CMK (cell line): ENCODE measurements around the gene SLC39A11.
"Not testable (repeated sequence)": the region's sequence is repeated elsewhere in the genome, so short reads cannot be mapped to it uniquely, and the experiment has no call there.

Experiments used
- DNase-seq: peaks from one replicate; pipeline ENCODE4 v3.0.0-alpha.2; 2010; ENCODE audit warnings: low read depth

The SLC39A11 gene

DNA sequence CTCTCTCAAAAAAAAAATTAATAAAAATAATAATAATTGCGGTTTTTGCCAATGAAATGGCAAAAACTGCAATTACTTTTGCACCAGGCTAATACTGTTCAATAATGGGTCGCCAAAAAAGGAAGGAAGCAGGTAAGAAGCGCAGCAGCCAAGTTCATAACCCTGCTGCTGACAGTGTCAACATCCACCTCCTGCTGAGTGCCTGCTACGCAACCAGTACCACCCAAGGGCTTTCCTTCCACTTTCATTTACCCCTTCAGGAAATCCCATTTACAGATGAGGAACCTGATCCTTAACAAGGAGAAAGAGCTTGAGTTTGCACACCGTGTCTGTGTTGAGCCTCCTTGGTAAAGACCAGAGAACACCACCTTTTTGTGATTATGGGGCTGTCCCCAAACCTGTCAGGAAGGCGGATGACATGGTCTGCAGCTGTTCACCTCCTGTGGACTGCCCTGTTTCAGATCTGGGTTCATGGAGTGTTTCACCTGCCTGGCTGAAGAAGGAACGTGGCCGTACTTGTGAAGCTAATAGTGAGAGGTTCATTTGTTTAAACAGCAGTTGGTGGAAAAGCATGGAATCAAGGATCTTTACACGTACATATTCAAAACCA is 378.0 kb downstream of the SLC39A11 start:
- DNase-seq = no peak

DNA sequence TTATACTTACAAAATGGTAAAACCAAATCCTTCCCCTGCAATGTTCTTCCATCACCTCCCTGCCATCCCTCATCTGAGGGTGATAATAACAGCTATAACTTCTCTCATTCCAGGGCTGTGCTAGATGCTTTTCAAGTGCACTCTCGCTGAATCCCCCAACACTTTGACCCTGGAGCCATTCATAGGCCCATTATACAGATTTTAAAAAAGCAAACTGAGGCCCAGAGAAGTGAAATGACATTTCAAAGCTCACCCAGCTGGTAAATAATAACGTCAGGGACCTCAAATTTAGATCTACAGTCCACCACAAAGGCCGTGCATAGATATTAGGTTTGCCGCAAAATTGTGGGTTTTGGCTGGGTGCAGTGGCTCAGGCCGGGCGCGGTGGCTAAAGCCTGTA is 378.8 kb downstream of the SLC39A11 start:
- no peak for DNase-seq

DNA sequence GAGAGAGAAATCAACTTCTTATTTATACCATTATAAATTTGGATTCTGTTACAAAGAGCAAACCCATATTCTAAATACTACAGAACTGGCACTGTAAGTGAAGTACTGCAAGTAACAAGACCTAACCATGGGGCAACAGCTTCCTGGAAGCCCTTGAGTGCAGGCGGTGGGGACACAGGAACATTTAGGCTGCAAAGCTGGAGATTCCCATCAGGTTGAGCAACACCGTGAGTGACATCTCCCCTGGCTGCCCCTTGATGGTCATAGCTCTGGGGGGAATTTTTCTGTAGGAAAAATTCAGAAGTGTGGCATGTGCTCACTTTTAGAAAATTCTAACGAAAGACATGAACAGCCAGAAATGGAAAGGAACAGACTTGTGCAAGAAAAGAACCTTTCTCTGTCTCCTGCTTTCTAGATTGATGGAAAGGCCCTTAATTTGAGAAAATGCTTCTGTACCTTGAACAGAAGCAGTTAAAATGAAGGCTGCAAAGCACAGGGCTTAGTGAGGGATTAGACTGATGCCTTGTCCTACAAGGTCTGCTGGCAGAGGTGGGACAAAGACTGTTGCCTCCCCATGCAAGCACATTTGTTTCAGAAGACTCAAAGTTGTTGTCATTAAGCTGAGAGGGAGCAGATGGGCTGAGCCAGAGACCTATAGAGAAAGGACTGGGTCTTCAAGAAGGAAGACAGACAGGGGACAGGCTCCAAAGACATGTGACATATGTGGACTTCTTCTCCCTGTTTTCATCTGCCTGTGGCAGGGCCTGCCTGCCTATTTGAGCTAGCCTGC is 380.8 kb downstream of the SLC39A11 start:
- no peak for DNase-seq

DNA sequence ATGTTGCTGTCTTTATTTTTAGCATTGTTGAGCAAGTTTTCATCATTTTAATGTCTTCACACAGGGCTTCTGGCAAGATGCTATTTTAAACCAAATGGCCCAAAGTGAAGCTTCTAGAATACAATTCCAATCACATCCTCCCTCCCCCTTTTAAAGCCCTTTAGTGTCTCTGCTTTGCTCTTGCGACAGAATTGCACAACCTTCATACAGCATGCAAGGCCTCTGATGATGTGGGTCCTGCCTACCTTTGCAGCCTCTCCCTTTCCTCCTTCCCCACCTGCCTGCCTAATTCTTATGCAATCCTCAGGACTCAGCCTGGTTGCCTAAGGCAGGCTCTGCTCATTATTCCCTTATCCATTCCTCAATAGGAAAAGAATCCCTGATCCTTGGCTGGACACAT is 381.7 kb downstream of the SLC39A11 start:
- DNase-seq = no peak

DNA sequence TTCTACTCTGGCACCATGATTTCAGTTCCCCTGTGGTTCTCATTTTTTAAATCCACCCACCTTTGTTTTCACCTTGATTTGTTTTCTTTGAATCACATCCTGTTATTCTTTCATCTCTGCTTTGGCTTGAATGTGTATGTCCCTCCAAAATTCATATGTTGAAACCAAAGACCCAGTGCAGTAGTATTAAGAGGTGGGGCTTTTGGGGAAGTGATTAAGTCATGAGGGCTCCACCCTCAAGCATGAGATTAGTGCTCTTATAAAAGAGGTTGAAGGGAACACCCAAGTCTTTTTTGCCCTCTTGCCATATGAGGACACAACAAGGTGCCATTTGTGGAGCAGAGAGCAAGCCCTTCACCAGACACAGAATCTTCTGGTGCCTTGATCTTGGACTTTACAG is 382.3 kb downstream of the SLC39A11 start:
- no peak for DNase-seq

DNA sequence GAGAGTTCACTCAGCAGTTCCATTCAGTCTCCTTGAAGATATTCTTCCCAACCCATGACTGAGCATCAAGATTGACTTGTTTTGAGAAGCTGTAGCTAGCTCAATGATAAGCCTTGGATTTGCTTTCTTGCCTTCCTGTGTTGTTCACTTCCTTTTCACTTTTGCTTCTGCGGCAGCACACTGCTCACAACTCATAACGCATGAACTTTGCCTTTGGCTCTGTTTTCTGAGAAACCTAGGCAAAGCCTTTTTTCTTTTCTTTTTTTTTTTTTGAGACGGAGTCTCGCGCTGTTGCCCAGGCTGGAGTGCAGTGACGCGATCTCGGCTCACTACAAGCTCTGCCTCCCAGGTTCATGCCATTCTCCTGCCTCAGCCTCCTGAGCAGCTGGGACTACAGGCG is 383.8 kb downstream of the SLC39A11 start:
- DNase-seq = not testable (repeated sequence)

DNA sequence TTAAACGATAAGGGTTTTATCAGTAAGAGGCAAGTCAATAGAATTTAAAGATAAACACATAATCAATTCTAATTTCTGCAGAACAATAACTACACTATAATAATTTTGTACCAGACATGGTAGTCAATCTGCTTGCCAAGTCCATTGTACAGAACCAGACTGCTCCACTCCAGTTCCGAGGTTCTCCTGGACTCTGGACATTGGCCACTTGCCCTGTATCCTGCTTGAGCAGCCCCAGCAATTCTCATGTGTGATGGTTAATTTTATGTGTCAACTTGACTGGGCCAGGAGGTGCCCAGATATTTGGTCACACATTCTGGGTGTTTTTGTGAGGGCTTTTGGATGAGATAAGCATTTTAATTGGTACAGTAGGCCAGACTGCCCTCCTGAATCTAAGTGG is 384.6 kb downstream of the SLC39A11 start:
- DNase-seq = no peak

DNA sequence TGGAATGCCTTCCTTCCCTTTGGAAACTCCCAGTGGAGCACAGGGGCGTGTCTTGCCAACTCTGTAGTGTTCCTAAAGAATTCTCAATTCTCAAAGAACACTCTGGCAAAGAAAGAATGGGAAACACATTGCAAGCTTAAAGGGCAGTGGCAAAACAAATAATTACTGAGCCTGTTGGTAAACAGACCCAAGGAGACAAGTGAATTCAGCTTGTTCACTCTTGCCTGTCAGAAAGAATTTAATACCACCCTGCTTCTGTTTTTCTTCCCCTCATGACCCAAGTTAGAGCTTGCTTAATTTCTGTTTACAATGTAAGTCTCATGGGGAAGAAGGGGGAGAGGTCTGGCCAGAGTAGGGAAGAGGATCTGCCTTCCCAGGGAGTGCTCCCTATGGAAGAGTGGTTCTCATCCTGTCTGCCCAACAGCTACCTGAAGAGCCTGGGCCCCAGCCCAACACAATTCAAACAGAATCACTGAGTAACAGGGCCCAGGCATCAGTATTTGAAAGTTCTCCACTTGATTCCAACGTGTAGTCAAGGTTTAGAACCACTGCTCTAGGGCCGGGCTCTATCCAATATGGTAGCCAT is 386.0 kb downstream of the SLC39A11 start:
- DNase-seq = no peak

DNA sequence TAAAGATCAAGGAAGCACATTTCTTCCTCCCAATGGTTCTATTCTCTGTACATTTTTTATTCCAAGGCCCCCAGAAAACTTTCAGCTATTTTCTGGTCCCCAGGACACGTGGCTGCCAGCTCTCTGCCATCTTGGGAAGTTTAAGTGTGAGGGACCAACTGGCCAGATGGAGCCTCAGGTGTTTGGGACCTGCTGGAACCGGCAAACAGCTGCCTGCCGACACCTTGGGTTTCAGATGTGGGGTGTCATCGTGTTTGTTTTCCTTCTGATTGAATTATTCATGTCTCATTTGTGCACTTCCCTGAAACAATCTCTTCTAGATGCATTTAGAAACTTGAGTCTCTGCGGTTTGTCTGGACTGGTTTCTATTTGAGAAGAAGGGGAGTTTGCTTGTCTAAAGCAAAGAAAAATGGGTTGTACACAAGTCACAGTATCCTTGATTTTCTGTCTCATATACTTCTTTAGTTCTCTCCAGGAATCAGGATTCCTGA is 386.5 kb downstream of the SLC39A11 start:
- DNase-seq = no peak

DNA sequence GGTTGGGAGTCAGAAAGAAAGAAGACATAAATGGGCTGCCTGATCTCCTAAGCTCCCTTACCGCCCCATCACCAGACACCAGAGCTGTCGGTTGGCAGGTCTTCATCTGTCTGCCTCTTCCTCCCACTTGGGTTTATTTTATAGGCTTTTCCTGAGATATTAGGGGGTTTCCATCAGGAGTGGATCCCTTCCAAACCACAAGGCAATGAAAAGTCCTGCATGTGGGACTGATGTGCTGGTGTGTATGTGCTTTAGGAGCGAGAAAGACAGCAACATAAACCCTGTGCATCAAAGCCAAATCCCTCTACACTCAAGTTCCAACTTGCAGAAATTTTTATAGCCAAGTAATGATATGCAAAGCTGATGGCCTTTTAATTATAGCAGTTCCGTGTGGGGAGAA is 389.5 kb downstream of the SLC39A11 start:
- DNase-seq = no peak

DNA sequence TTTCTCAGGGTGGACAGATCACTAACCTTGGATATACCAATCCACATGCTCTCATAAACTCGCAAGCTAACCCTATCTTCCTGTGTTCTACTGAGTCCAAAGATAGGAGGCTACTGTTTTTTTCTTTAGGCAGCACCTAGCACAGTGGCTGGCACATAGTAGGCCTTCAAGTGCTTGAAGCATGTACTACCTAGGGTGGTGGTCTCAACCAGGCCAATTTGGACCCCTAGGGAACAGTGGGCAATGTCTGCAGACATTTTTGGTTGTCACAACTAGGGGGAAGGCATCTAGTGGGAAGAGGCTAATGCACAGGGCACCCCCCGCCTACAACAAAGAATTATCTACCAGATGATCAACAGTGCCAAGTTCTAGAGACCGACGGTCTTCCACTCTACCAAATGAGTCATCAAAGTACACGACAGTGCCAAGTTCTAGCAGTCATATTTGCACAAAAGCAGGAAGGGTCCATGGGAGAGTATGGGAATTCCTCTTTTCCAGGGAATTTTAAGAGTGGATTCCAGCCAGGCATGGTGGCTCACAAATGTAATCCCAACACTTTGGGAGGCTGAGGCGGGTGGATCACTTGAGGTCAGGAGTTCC is 390.3 kb downstream of the SLC39A11 start:
- no peak for DNase-seq

DNA sequence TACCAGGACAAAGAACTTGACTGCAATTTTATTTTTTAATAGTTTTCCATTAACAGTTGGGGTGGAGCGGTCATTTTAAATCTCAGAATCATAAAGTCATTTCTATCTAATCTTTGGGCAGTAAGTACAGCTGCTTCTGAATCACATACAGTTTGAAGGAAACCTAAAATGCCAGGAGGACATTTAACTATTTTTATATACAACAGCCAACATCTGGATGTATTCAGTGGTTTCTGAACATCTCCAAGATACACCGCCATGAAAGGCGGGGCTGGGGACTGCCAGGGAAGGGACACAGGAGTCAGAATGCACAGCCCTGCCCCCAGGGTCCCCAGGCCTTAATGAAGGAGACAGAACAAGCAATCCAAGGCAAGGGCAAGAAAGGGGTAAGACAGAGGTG is 392.3 kb downstream of the SLC39A11 start:
- DNase-seq = no peak

DNA sequence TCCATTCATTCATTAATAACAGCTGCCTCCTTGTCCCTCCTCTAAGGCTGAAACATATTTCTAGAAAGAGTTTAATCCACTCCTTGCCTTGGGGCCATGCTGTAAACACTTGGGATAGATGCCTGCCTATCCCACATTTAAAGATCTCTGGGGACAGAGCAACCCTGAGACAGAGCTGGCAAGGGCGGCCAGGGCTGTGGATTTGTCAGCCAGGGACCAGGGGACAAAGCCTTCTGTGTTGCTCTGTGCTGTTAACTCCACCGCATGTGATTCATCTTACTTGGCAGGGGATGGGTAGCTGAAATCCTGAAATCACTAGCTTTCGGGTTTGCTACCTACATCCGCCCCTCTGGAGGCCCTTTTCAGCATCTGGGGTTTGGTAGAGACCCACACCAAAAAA is 392.9 kb downstream of the SLC39A11 start:
- DNase-seq = no peak

DNA sequence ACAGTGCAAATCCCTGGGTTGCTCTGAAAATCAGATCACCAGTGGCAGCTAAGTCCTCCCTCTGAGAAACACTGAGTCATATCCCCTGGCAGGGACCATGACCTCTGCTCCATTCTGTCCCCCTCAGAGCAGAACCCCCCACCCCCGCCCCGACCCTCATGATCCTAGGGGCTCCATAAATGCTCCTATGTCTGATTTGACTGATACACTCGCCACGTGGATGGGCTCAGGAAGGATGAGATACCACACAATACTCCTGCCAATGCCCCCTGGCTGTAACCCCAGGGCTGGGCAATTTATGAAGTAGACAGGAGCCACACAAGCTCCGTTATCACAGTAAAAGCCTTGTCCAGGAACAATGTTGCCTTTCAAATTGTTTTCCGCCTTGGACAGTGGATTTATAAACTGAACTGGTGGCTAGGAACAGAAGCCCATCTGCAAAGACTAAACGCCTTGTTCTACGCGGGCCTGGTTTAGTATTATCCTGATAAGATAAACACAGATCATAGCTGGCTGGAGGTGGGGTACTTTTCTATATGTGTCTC is 394.8 kb downstream of the SLC39A11 start:
- no peak for DNase-seq

DNA sequence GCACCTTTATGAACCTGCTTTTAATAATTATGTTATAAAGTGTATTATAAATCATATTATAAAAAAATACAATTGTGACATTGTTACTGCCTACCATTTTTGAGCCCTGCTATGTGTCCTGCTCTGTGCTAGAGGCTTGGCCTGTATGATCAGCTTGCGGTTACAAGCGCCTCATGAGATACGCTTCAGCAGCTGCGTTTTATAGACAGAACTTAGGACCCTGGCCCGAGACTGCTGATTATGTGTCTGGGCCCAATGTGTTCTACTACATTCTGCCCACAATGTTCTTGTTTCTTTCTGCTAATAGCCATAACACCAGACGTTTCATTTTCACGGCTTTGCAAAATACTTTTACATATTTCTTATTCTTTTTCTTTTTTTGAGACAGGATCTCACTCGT is 395.8 kb downstream of the SLC39A11 start:
- DNase-seq = no peak

DNA sequence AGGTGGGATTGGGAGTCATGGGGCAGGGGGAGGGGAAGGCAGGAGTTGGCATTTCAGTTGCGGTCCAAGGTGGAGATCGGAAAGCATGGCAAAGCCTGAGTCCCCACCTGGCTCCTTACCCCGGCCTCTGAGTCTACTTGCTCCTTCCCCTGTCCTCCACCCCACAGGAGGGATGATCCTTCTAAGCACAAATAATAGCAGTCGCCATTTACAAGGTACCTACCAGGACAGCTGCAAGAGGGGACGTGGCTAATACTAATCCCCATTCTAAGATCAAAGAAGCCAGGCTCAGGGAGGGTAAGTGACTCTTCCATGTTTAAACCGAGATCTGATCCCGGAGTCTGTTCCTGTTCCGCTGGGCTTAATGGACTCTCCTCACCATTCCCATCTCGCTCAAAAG is 396.3 kb downstream of the SLC39A11 start:
- DNase-seq = no peak

DNA sequence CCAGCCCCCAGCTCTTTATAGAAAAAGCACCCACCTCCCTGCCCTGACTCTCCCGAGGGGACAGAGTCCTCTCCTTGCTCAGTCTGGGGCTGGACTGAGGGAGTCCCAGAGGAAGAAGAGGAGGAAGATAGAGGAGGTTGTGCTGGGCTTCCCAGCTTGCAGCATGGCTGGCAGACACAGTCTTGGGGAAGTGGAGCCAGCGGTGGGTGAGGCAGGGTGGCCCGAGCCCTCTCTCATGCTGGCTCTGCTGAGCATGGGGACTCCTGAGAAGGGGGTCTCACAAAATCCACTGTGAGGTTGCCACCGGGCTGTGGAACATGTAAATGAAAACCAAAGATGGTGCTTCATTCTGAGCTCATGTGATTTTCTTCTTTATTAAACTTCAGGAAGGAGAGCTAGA is 398.5 kb downstream of the SLC39A11 start:
- DNase-seq = no peak

DNA sequence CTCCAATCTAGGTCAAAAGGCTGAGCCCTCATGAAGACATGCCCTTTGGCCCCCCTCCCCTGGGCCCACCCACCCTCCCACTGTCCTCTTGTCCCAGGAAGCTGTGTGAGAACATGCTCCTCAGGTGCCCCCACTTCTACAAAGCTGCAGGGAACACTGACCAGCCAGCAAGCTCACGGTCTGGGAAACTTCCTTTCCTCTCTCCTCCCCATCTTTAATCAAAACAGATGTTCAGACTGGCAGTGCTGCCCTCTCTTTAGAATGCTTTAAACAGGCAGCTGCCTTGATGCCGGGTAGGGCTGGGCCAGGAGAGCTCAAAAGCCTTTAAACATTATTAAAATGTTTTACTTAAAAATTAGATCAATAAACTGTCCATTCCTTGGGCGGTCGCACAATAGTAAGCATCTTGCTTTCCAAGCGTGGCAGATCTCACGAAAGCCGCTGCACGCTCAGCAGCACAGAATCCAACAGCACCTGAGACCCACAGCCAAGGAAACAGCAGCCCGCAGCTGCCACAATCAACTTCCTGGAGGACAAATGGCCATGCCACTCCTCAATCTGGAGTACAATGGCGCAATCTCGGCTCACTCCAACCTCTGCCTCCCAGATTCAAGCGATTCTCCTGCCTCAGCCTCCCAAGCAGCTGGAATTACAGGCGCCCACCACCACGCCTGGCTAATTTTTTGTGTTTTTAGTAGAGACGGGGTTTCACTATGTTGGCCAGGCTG is 399.2 kb downstream of the SLC39A11 start:
- no peak for DNase-seq

DNA sequence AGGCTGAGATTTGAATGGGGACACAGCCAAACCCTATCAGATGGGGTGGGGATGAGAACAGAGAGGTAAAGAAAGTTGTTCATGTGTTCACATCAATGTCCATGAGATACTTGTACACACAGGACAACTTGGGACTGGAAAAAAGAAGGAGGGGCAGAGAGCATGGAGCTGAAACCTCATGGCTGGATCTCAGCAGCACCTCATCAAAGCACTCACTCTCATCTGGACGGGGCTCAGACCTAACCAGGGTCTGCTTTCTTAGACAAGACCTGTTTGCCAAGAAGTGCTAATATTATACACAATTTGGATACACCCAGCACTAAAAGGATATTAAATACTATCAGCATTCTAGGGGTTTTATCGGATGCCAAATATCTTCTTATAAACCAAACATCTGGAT is 399.8 kb downstream of the SLC39A11 start:
- DNase-seq = no peak

DNA sequence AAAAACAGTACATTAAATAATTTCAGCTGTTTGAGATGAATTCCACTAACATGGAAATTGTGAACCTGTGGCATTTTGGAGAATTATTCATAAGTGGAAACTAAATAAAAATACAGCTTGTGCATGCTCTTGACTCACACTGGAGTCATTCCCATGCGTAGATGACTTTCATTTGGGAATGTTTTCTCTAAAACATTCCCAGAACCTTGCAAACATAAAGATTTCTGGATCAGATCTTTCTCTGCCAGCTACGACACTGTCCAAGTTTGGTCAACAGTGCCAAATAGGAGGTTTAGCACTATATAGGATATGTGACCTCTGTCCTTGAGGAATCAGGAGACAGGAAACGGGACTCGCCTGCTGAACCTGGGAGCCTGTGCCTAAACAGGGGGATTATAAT is 400.9 kb downstream of the SLC39A11 start:
- no peak for DNase-seq

DNA sequence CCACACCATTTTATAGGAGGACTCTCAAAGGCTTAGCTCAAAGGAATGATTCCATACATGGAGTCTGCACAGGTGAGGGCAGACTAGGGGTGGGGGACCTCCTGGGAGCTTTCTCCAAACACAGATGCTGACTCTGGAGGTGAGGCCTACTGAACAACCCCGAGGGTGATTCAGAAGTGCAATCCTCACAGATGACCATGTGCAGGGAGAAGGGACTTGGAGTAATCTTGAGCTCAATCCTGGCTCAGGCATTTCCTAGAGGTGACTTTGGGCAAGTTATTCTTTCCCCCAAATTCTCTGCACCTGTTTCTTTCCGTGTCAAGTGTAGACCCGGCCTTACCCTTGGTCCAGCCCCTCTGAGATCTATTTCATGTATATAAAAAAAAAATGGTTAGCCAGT is 401.5 kb downstream of the SLC39A11 start:
- DNase-seq = no peak

DNA sequence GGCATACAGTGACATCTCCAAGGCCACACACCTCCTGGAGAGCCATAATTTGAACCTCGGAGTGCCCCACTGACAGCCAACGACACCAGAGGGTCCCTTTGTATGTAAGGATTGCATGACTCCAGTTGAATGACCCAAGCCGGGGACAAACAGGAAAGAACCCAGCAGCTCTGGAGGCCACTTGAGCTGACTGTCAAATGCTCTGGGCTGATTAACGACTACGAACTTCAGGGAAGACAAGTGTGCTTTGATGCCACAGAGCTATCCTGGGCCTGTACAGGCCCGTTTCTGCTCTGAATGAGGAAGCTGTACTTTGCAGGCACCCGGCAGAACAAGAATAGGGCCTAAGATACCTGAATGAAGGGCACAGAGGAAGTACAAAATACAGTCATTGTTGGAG is 404.6 kb downstream of the SLC39A11 start:
- no peak for DNase-seq
